Mesendoderm (in vitro differentiated cells): Measurements from ENCODE around the gene COL5A2.

ENCODE experiments used
- DNase-seq: peaks from one replicate; pipeline ENCODE4 v3.0.0; 2013
- H2AK5ac ChIP-seq: 2 replicates; pipeline ENCODE4 v1.6.1; 2013; ENCODE audit warnings: low read length, inconsistent platforms
- H2BK120ac ChIP-seq: 2 replicates; pipeline ENCODE4 v1.6.1; 2013; ENCODE audit warnings: low read depth, mild to moderate bottlenecking, low read length, moderate library complexity, mixed read lengths
- H2BK15ac ChIP-seq: replicated peaks from 2 replicates; pipeline ENCODE4 v1.6.1; 2013; ENCODE audit warnings: low read depth, mild to moderate bottlenecking, moderate library complexity
- H2BK5ac ChIP-seq: 2 replicates; pipeline ENCODE4 v1.6.1; 2013; ENCODE audit warnings: low read length, inconsistent platforms
- H3K18ac ChIP-seq: 2 replicates; pipeline ENCODE4 v1.6.1; 2013; ENCODE audit warnings: mild to moderate bottlenecking, low read length, mixed read lengths
- H3K23ac ChIP-seq: one replicate; pipeline ENCODE4 v1.6.1; 2013; ENCODE audit warnings: low read length
- H3K27ac ChIP-seq: 2 replicates; pipeline ENCODE4 v1.5.1; 2013; ENCODE audit warnings: low read depth, mild to moderate bottlenecking, inconsistent platforms, low read length, moderate library complexity
- H3K27me3 ChIP-seq: 2 replicates; pipeline ENCODE4 v1.6.1; 2013; ENCODE audit warnings: low read length, control low read depth, mild to moderate bottlenecking, inconsistent platforms; ENCODE audit not compliant: insufficient read depth, poor library complexity
- H3K36me3 ChIP-seq: 2 replicates; pipeline ENCODE4 v1.6.1; 2013; ENCODE audit warnings: low read length, inconsistent platforms; ENCODE audit not compliant: control insufficient read depth, insufficient read depth
- H3K4ac ChIP-seq: one replicate; pipeline ENCODE4 v1.6.1; 2013; ENCODE audit warnings: low read depth, mild to moderate bottlenecking, low read length, moderate library complexity
- H3K4me1 ChIP-seq: 2 replicates; pipeline ENCODE4 v1.6.1; 2013; ENCODE audit warnings: low read depth, low read length, inconsistent platforms; ENCODE audit not compliant: control insufficient read depth
- H3K4me2 ChIP-seq: 2 replicates; pipeline ENCODE4 v1.6.1; 2013; ENCODE audit warnings: low read length
- H3K4me3 ChIP-seq: 2 replicates; pipeline ENCODE4 v1.5.1; 2013; ENCODE audit warnings: mild to moderate bottlenecking, low read length
- H3K56ac ChIP-seq: one replicate; pipeline ENCODE4 v1.6.1; 2013; ENCODE audit warnings: low read length
- H3K79me1 ChIP-seq: 2 replicates; pipeline ENCODE4 v1.6.1; 2013; ENCODE audit warnings: low read length, inconsistent platforms
- H3K79me2 ChIP-seq: 2 replicates; pipeline ENCODE4 v1.6.1; 2013; ENCODE audit warnings: mild to moderate bottlenecking, low read length; ENCODE audit not compliant: control insufficient read depth, insufficient read depth
- H3K9ac ChIP-seq: 2 replicates; pipeline ENCODE4 v1.6.1; 2013; ENCODE audit warnings: low read length, inconsistent platforms
- H4K5ac ChIP-seq: one replicate; pipeline ENCODE4 v1.6.1; 2013; ENCODE audit warnings: low read length
- H4K8ac ChIP-seq: one replicate; pipeline ENCODE4 v1.6.1; 2013; ENCODE audit warnings: low read depth, mild to moderate bottlenecking, control low read depth, low read length, moderate library complexity
- WGBS: extraction: QIAGEN DNeasy Blood & Tissue Kit; methylation state at CpG from one replicate; pipeline ENCODE4 v1.1.7; 2013; ENCODE audit warnings: low lambda C conversion rate, missing lambda C conversion rate; ENCODE audit not compliant: insufficient coverage; ENCODE audit errors: extremely low coverage; 5-methylcytosine and 5-hydroxymethylcytosine counted together

COL5A2 gene

GRCh38 chr2:189127756-189128155, 51.8 kb downstream of the COL5A2 start:
- no peak overlapping the region for H3K23ac ChIP-seq
- H3K4me1 ChIP-seq, result no peaks in the 10 kb centered on the region
- no peak overlapping the region for H3K9ac ChIP-seq
- no peak overlapping the region for H2AK5ac ChIP-seq
- no CpG with 5 or more reads among the region's 1 CpG for WGBS
- H3K18ac ChIP-seq, result no peak overlapping the region
- H3K79me1 ChIP-seq, result peaks cover 5% of the 10 kb centered on the region
- no peak overlapping the region for H3K4me2 ChIP-seq
- H4K5ac ChIP-seq, result no peak overlapping the region
- H3K36me3 ChIP-seq, result no peaks in the 10 kb centered on the region
- DNase-seq, result no peak
- H3K4ac ChIP-seq, result no peak overlapping the region
- no peak overlapping the region for H3K4me3 ChIP-seq
- H3K79me2 ChIP-seq, result peaks cover 4% of the 10 kb centered on the region
- no peak overlapping the region for H4K8ac ChIP-seq
- no peak overlapping the region for H3K27ac ChIP-seq
- no peak overlapping the region for H3K56ac ChIP-seq
- H3K27me3 ChIP-seq, result no peaks in the 10 kb centered on the region
- no peak overlapping the region for H2BK120ac ChIP-seq
- H2BK5ac ChIP-seq, result no peak overlapping the region
- no peak overlapping the region for H2BK15ac ChIP-seq

- H3K4me3 ChIP-seq, result no peak overlapping the region
- no peak overlapping the region for H2BK5ac ChIP-seq
- H3K4ac ChIP-seq, result no peak overlapping the region
- H4K8ac ChIP-seq, result no peak overlapping the region
- H3K27me3 ChIP-seq, result no peaks in the 10 kb centered on the region
- H2AK5ac ChIP-seq, result no peak overlapping the region
- H4K5ac ChIP-seq, result no peak overlapping the region
- no peaks in the 10 kb centered on the region for H3K4me1 ChIP-seq
- no peak overlapping the region for H2BK15ac ChIP-seq
- no peak overlapping the region for H2BK120ac ChIP-seq
- no peak overlapping the region for H3K56ac ChIP-seq
- no peak for DNase-seq
- peaks cover 4% of the 10 kb centered on the region for H3K79me2 ChIP-seq
- H3K9ac ChIP-seq, result no peak overlapping the region
- no peak overlapping the region for H3K23ac ChIP-seq
- H3K27ac ChIP-seq, result no peak overlapping the region
- H3K79me1 ChIP-seq, result peaks cover 7% of the 10 kb centered on the region
- H3K4me2 ChIP-seq, result no peak overlapping the region
- H3K36me3 ChIP-seq, result no peaks in the 10 kb centered on the region
- no peak overlapping the region for H3K18ac ChIP-seq
These were observed 54.4 kb downstream of the COL5A2 start for GRCh38 chr2:189125195-189125594.

- H3K4me2 ChIP-seq, result no peak overlapping the region
- H3K79me1 ChIP-seq, result peaks cover 7% of the 10 kb centered on the region
- H2AK5ac ChIP-seq, result no peak overlapping the region
- no peak overlapping the region for H3K27ac ChIP-seq
- H4K5ac ChIP-seq, result no peak overlapping the region
- H3K79me2 ChIP-seq, result peaks cover 4% of the 10 kb centered on the region
- H3K4me1 ChIP-seq, result no peaks in the 10 kb centered on the region
- no peak overlapping the region for H3K23ac ChIP-seq
- no peak overlapping the region for H3K56ac ChIP-seq
- H2BK120ac ChIP-seq, result no peak overlapping the region
- no CpG with 5 or more reads among the region's 5 CpGs for WGBS
- no peak overlapping the region for H3K4ac ChIP-seq
- no peak overlapping the region for H3K9ac ChIP-seq
- no peak overlapping the region for H4K8ac ChIP-seq
- no peaks in the 10 kb centered on the region for H3K36me3 ChIP-seq
- DNase-seq, result no peak
- no peak overlapping the region for H3K4me3 ChIP-seq
- no peak overlapping the region for H2BK5ac ChIP-seq
- no peaks in the 10 kb centered on the region for H3K27me3 ChIP-seq
- H2BK15ac ChIP-seq, result no peak overlapping the region
- no peak overlapping the region for H3K18ac ChIP-seq
These were observed 55.4 kb downstream of the COL5A2 start for GRCh38 chr2:189124175-189124574.

DNA sequence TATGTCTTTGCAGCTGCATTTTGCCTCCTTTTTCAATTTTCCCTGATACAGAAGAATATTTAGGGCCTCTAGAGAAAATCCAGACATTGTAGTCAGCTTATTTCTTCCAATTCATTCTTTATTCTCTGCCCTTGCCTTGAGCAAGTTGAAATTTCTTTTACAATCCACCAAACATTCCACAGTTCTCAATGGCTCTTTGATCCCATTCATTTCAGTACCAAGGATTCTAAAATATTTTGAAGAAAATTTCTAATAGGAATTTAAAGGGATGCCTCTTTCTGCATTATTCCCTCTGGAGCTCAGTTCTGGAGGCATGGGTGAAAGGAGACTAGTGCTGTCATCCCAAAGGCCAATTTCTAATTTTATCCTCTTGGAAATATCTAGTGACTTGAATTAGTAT, 61.2 kb downstream of the COL5A2 start:
- no peak overlapping the region for H2BK120ac ChIP-seq
- H3K4ac ChIP-seq, result no peak overlapping the region
- no peak for DNase-seq
- H3K18ac ChIP-seq, result no peak overlapping the region
- no peak overlapping the region for H4K5ac ChIP-seq
- H3K4me3 ChIP-seq, result no peak overlapping the region
- peaks cover 6% of the 10 kb centered on the region for H3K79me1 ChIP-seq
- no peak overlapping the region for H2AK5ac ChIP-seq
- no peaks in the 10 kb centered on the region for H3K36me3 ChIP-seq
- H2BK5ac ChIP-seq, result no peak overlapping the region
- H3K79me2 ChIP-seq, result no peaks in the 10 kb centered on the region
- H3K9ac ChIP-seq, result no peak overlapping the region
- H3K56ac ChIP-seq, result no peak overlapping the region
- H3K23ac ChIP-seq, result no peak overlapping the region
- no peak overlapping the region for H3K4me2 ChIP-seq
- H3K27me3 ChIP-seq, result no peaks in the 10 kb centered on the region
- no peak overlapping the region for H3K27ac ChIP-seq
- no peak overlapping the region for H2BK15ac ChIP-seq
- no peak overlapping the region for H4K8ac ChIP-seq
- H3K4me1 ChIP-seq, result peaks cover 2% of the 10 kb centered on the region

GRCh38 chr2:189116979-189117378, 62.6 kb downstream of the COL5A2 start:
- Histone ChIP-seq H3K18ac (no peak overlapping the region), H3K79me2 (no peaks in the 10 kb centered on the region), H3K36me3 (no peaks in the 10 kb centered on the region), H2BK5ac (no peak overlapping the region), H4K5ac (no peak overlapping the region), H2BK15ac (no peak overlapping the region), H2AK5ac (no peak overlapping the region), H3K9ac (no peak overlapping the region), H3K4ac (no peak overlapping the region), H2BK120ac (no peak overlapping the region), H3K27me3 (no peaks in the 10 kb centered on the region), H3K56ac (no peak overlapping the region), H3K23ac (no peak overlapping the region), H3K4me3 (no peak overlapping the region), H3K4me2 (no peak overlapping the region), H3K4me1 (peaks cover 2% of the 10 kb centered on the region), H4K8ac (no peak overlapping the region), H3K79me1 (peaks cover 10% of the 10 kb centered on the region), H3K27ac (no peak overlapping the region)
- DNase-seq, result no peak
- no CpG with 5 or more reads among the region's 1 CpG for WGBS

- H3K4me2 ChIP-seq, result no peak overlapping the region
- H2BK120ac ChIP-seq, result no peak overlapping the region
- H3K4me3 ChIP-seq, result no peak overlapping the region
- no CpG with 5 or more reads among the region's 4 CpGs for WGBS
- no peak overlapping the region for H2AK5ac ChIP-seq
- no peak overlapping the region for H3K4ac ChIP-seq
- H3K36me3 ChIP-seq, result no peaks in the 10 kb centered on the region
- H4K5ac ChIP-seq, result no peak overlapping the region
- peak overlapping the region; percentile 13 for H3K27ac ChIP-seq
- H3K18ac ChIP-seq, result no peak overlapping the region
- peak overlapping the region; percentile 76 for H4K8ac ChIP-seq
- peak; percentile 47 for DNase-seq
- no peak overlapping the region for H3K9ac ChIP-seq
- peaks cover 7% of the 10 kb centered on the region for H3K79me1 ChIP-seq
- no peak overlapping the region for H3K23ac ChIP-seq
- no peak overlapping the region for H2BK5ac ChIP-seq
- no peak overlapping the region for H3K56ac ChIP-seq
- H3K79me2 ChIP-seq, result no peaks in the 10 kb centered on the region
- no peaks in the 10 kb centered on the region for H3K27me3 ChIP-seq
- H3K4me1 ChIP-seq, result peaks cover 2% of the 10 kb centered on the region
- H2BK15ac ChIP-seq, result no peak overlapping the region
These were observed 63.5 kb downstream of the COL5A2 start for GRCh38 chr2:189116087-189116486.
